GM12864 (cell line): ENCODE results near the gene HTT.

Experiments used
- DNase-seq: peaks from one replicate; pipeline ENCODE4 v3.0.0-alpha.2; 2011; ENCODE audit warnings: low read depth
- H3K4me3 ChIP-seq: 2 replicates; pipeline ENCODE4 v1.5.1; 2011; ENCODE audit warnings: mild to moderate bottlenecking, low read depth, low read length, control low read depth
- CTCF ChIP-seq: IDR thresholded peaks from 2 replicates; pipeline ENCODE4 v1.5.1; 2011; ENCODE audit warnings: low read depth, mild to moderate bottlenecking, moderate library complexity, low read length, control low read depth, inconsistent platforms; ENCODE audit errors: missing control alignments

The HTT gene

GRCh38 chr4:3257556-3258482 is 183.3 kb downstream of the HTT start:
- TF ChIP-seq CTCF, result no peak
- H3K4me3 ChIP-seq, result no peak overlapping the region
- DNase-seq, result no peak

- no peak overlapping the region for H3K4me3 ChIP-seq
- DNase-seq, result no peak
- TF ChIP-seq CTCF, result no peak
Observed at GRCh38 chr4:3261411-3262207, 187.1 kb downstream of the HTT start.

DNA sequence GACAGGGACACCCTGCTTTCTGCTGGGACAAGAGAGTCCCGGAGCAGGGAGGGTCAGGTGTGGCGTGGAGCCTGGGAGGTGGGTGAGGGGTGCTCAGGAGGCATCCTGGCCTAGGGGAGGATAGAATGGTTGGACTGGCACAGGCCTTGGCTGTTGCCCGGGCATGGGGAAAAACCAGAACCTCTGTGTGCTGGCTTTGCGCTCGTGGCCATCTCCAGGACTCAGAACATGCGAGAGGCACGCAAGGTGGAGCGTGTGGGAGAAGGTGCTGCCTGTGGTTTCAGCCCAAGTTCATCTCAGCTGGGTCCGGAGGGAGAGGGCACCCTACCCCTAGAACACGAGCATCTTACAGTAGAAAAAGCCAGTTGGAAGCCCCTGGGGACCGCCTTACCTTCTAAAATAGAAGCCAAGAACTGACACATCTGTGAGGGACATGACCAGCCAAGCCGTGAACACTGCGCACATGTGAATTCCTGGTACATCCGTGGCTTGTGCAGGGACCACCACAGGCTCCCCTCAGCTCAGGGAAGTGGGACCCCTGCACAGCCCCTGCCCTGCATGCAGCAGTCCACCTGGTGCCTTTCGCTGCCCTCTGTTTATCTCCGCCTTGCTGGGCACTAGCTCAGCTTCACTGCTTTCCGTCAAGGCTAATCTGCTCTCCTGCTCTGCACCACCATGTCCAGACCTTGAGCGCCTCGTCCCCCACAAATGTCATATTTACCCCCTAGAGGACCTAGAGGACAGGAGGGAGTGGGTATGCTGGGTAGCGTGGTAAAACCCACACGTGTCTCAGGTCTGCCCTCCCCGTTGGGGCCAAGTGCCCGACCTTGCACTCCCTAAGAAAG is 187.9 kb downstream of the HTT start:
- TF ChIP-seq CTCF, result no peak
- DNase-seq, result no peak
- H3K4me3 ChIP-seq, result no peak overlapping the region

- TF ChIP-seq CTCF, result no peak
- no peak for DNase-seq
- H3K4me3 ChIP-seq, result no peak overlapping the region
Observed at GRCh38 chr4:3263053-3263875, 188.8 kb downstream of the HTT start.

DNA sequence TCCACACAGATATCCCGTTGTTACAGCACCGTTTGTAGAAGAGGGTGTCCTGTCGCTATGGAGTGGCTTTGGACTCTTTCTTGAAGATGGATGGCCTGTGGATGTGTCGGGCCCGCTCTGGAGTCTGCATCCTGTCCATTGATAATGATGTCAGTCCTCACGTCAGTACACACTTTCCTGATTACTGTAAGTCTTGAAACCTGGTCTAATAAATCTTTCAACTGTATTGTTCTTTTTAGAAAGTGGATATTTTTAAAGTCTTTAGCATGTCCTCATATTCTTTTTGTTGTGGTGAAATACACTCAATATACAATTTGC is 189.4 kb downstream of the HTT start:
- no peak for TF ChIP-seq CTCF
- no peak for DNase-seq
- no peak overlapping the region for H3K4me3 ChIP-seq

DNA sequence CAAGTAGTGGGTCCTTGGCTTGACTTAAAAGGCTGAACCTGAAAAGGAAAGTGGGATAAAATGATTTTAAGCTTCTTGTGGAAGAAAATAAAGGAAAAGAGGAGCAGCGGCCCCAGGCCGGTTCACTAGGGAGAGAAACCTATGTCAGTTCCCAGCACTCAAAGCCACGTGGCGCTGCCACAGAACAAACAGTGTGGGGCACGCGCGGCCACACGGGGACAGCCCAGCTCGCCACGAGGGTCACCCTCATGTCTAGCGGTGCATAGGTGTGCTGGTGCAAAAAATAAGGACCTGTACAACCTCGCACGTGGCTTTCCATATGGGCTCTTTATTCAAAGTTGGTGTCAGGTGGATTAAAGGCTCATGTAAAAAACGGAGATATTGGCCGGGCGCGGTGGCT is 191.6 kb downstream of the HTT start:
- TF ChIP-seq CTCF, result no peak
- no peak overlapping the region for H3K4me3 ChIP-seq
- DNase-seq, result no peak
